ENCODE data around the gene SLC41A2.

SLC41A2 gene

GRCh38 chr12:104930388-104931326 is 27.4 kb downstream of the SLC41A2 start:
- no CpG with 5 or more reads among the region's 4 CpGs for WGBS (ENCODE audit: insufficient coverage, insufficient read length)
- no peak overlapping the region for H3K4me3 ChIP-seq (ENCODE audit: low read length)
- no peaks in the 10 kb centered on the region for H3K36me3 ChIP-seq (ENCODE audit: control insufficient read depth, insufficient read depth, low read length)
- no peaks in the 10 kb centered on the region for H3K4me1 ChIP-seq (ENCODE audit: control insufficient read depth, insufficient read depth, low read length)
- no peaks in the 10 kb centered on the region for H3K27me3 ChIP-seq (ENCODE audit: control insufficient read depth, insufficient read depth, low read length)
- DNase-seq (ENCODE audit: low read depth, low spot score): no peak
- H3K9me3 ChIP-seq (ENCODE audit: control insufficient read depth, insufficient read depth, low read length): no peaks in the 10 kb centered on the region
- no peak overlapping the region for H3K27ac ChIP-seq (ENCODE audit: low read length)

- Histone ChIP-seq H3K27ac (ENCODE audit: low read length) (no peak overlapping the region), H3K27me3 (ENCODE audit: control insufficient read depth, insufficient read depth, low read length) (no peaks in the 10 kb centered on the region), H3K36me3 (ENCODE audit: control insufficient read depth, insufficient read depth, low read length) (no peaks in the 10 kb centered on the region), H3K4me3 (ENCODE audit: low read length) (no peak overlapping the region), H3K4me1 (ENCODE audit: control insufficient read depth, insufficient read depth, low read length) (no peaks in the 10 kb centered on the region), H3K9me3 (ENCODE audit: control insufficient read depth, insufficient read depth, low read length) (no peaks in the 10 kb centered on the region)
- DNase-seq (ENCODE audit: low read depth, low spot score): no peak
- WGBS (ENCODE audit: insufficient coverage, insufficient read length): no CpG with 5 or more reads among the region's 2 CpGs
These were observed 28.1 kb downstream of the SLC41A2 start for GRCh38 chr12:104929977-104930376.

- H3K9me3 ChIP-seq (ENCODE audit: control insufficient read depth, insufficient read depth, low read length): no peaks in the 10 kb centered on the region
- no peak for DNase-seq (ENCODE audit: low read depth, low spot score)
- no peaks in the 10 kb centered on the region for H3K4me1 ChIP-seq (ENCODE audit: control insufficient read depth, insufficient read depth, low read length)
- no peaks in the 10 kb centered on the region for H3K36me3 ChIP-seq (ENCODE audit: control insufficient read depth, insufficient read depth, low read length)
- no CpG with 5 or more reads among the region's 2 CpGs for whole genome bisulfite sequencing (ENCODE audit: insufficient coverage, insufficient read length)
- H3K4me3 ChIP-seq (ENCODE audit: low read length): no peak overlapping the region
- no peak overlapping the region for H3K27ac ChIP-seq (ENCODE audit: low read length)
- H3K27me3 ChIP-seq (ENCODE audit: control insufficient read depth, insufficient read depth, low read length): no peaks in the 10 kb centered on the region
These were observed 28.7 kb downstream of the SLC41A2 start for GRCh38 chr12:104929368-104929767.

- Histone ChIP-seq H3K4me3 (ENCODE audit: low read length) (no peak overlapping the region), H3K9me3 (ENCODE audit: control insufficient read depth, insufficient read depth, low read length) (no peaks in the 10 kb centered on the region), H3K4me1 (ENCODE audit: control insufficient read depth, insufficient read depth, low read length) (no peaks in the 10 kb centered on the region), H3K27me3 (ENCODE audit: control insufficient read depth, insufficient read depth, low read length) (no peaks in the 10 kb centered on the region), H3K27ac (ENCODE audit: low read length) (no peak overlapping the region), H3K36me3 (ENCODE audit: control insufficient read depth, insufficient read depth, low read length) (no peaks in the 10 kb centered on the region)
- WGBS (ENCODE audit: insufficient coverage, insufficient read length): no CpG with 5 or more reads among the region's 7 CpGs
- no peak for DNase-seq (ENCODE audit: low read depth, low spot score)
These were observed 29.9 kb downstream of the SLC41A2 start for GRCh38 chr12:104928036-104928745.

- no peak for DNase-seq (ENCODE audit: low read depth, low spot score)
- WGBS (ENCODE audit: insufficient coverage, insufficient read length): no CpG with 5 or more reads among the region's 7 CpGs
- Histone ChIP-seq H3K27ac (ENCODE audit: low read length) (no peak overlapping the region), H3K27me3 (ENCODE audit: control insufficient read depth, insufficient read depth, low read length) (no peaks in the 10 kb centered on the region), H3K4me3 (ENCODE audit: low read length) (no peak overlapping the region), H3K36me3 (ENCODE audit: control insufficient read depth, insufficient read depth, low read length) (no peaks in the 10 kb centered on the region), H3K9me3 (ENCODE audit: control insufficient read depth, insufficient read depth, low read length) (no peaks in the 10 kb centered on the region), H3K4me1 (ENCODE audit: control insufficient read depth, insufficient read depth, low read length) (no peaks in the 10 kb centered on the region)
These were observed 32.6 kb downstream of the SLC41A2 start for GRCh38 chr12:104925501-104925900.

GRCh38 chr12:104921340-104921739 is 36.8 kb downstream of the SLC41A2 start:
- no peak overlapping the region for H3K4me3 ChIP-seq (ENCODE audit: low read length)
- H3K27me3 ChIP-seq (ENCODE audit: control insufficient read depth, insufficient read depth, low read length): no peaks in the 10 kb centered on the region

GRCh38 chr12:104911942-104912341 is 46.1 kb downstream of the SLC41A2 start:
- Histone ChIP-seq H3K4me1 (ENCODE audit: control insufficient read depth, insufficient read depth, low read length) (no peaks in the 10 kb centered on the region), H3K9me3 (ENCODE audit: control insufficient read depth, insufficient read depth, low read length) (no peaks in the 10 kb centered on the region), H3K36me3 (ENCODE audit: control insufficient read depth, insufficient read depth, low read length) (no peaks in the 10 kb centered on the region), H3K27me3 (ENCODE audit: control insufficient read depth, insufficient read depth, low read length) (no peaks in the 10 kb centered on the region), H3K27ac (ENCODE audit: low read length) (no peak overlapping the region), H3K4me3 (ENCODE audit: low read length) (no peak overlapping the region)
- no peak for DNase-seq (ENCODE audit: low read depth, low spot score)
- WGBS (ENCODE audit: insufficient coverage, insufficient read length): no CpG with 5 or more reads among the region's 4 CpGs

More at GRCh38 chr12:104921340-104921739, 36.8 kb downstream of the SLC41A2 start:
- Histone ChIP-seq H3K27ac (ENCODE audit: low read length) (no peak overlapping the region), H3K9me3 (ENCODE audit: control insufficient read depth, insufficient read depth, low read length) (no peaks in the 10 kb centered on the region), H3K4me1 (ENCODE audit: control insufficient read depth, insufficient read depth, low read length) (no peaks in the 10 kb centered on the region), H3K36me3 (ENCODE audit: control insufficient read depth, insufficient read depth, low read length) (no peaks in the 10 kb centered on the region)
- DNase-seq (ENCODE audit: low read depth, low spot score): no peak

GRCh38 chr12:104910196-104910840 is 47.8 kb downstream of the SLC41A2 start:
- Histone ChIP-seq H3K27ac (ENCODE audit: low read length) (no peak overlapping the region), H3K36me3 (ENCODE audit: control insufficient read depth, insufficient read depth, low read length) (no peaks in the 10 kb centered on the region), H3K4me3 (ENCODE audit: low read length) (no peak overlapping the region), H3K9me3 (ENCODE audit: control insufficient read depth, insufficient read depth, low read length) (no peaks in the 10 kb centered on the region), H3K4me1 (ENCODE audit: control insufficient read depth, insufficient read depth, low read length) (no peaks in the 10 kb centered on the region), H3K27me3 (ENCODE audit: control insufficient read depth, insufficient read depth, low read length) (no peaks in the 10 kb centered on the region)
- no peak for DNase-seq (ENCODE audit: low read depth, low spot score)
- no CpG with 5 or more reads among the region's 1 CpG for WGBS (ENCODE audit: insufficient coverage, insufficient read length)

- H3K4me1 ChIP-seq (ENCODE audit: control insufficient read depth, insufficient read depth, low read length): no peaks in the 10 kb centered on the region
- no peak overlapping the region for H3K4me3 ChIP-seq (ENCODE audit: low read length)
- no peak for DNase-seq (ENCODE audit: low read depth, low spot score)
- no peaks in the 10 kb centered on the region for H3K9me3 ChIP-seq (ENCODE audit: control insufficient read depth, insufficient read depth, low read length)
- no peaks in the 10 kb centered on the region for H3K27me3 ChIP-seq (ENCODE audit: control insufficient read depth, insufficient read depth, low read length)
- no peaks in the 10 kb centered on the region for H3K36me3 ChIP-seq (ENCODE audit: control insufficient read depth, insufficient read depth, low read length)
- no peak overlapping the region for H3K27ac ChIP-seq (ENCODE audit: low read length)
- WGBS (ENCODE audit: insufficient coverage, insufficient read length): no CpG with 5 or more reads among the region's 2 CpGs
These were observed 48.3 kb downstream of the SLC41A2 start for GRCh38 chr12:104909761-104910160.

Measured in iPS DF 6.9 (cell line).